Gastrocnemius medialis (tissue), 4 donors: ENCODE results near the gene MGAT5.

Source experiments
- POLR2A ChIP-seq, 2 donors: fragments of 450-650 bp; IDR thresholded peaks; one replicate each; pipeline ENCODE4 v1.6.1; 2017; ENCODE audit warnings: antibody characterized with exemption in 2 of 2, mild to moderate bottlenecking in 2 of 2, moderate library complexity in 2 of 2
- TF ChIP-seq, protein P1 (sequence below), 5 experiments: fragments of 450-650 bp in 3 of 5; fragments of 200-600 bp in 2 of 5; sonication (generic) in 2 of 5; IDR thresholded peaks in 4 of 5; conservative IDR thresholded peaks in 1 of 5; 1 replicate in 4 of 5; 2 replicates in 1 of 5; pipeline ENCODE4 v1.5.1; 2016 to 2019; ENCODE audit warnings: antibody characterized with exemption in 5 of 5, mild to moderate bottlenecking in 3 of 5, moderate library complexity in 3 of 5

DNA sequence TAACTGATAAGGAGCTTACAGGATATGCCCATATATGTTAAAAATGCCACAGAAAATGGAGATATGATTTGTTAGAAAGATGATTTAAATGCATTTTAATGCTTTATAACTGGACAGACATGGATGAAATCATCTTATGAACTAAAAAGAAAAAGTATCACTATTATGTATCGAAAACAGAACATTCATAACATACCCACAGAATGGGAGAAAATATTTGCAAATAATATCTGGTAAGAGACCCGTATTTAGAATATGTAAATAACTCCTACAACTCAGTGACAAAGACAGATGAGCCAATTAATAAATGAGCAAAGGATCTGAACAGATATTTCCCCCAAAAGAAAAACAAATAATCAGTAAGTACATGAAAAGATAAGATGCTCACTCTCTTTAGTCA lies 24.3 kb upstream of the MGAT5 start:
- TF ChIP-seq, protein P1, sequence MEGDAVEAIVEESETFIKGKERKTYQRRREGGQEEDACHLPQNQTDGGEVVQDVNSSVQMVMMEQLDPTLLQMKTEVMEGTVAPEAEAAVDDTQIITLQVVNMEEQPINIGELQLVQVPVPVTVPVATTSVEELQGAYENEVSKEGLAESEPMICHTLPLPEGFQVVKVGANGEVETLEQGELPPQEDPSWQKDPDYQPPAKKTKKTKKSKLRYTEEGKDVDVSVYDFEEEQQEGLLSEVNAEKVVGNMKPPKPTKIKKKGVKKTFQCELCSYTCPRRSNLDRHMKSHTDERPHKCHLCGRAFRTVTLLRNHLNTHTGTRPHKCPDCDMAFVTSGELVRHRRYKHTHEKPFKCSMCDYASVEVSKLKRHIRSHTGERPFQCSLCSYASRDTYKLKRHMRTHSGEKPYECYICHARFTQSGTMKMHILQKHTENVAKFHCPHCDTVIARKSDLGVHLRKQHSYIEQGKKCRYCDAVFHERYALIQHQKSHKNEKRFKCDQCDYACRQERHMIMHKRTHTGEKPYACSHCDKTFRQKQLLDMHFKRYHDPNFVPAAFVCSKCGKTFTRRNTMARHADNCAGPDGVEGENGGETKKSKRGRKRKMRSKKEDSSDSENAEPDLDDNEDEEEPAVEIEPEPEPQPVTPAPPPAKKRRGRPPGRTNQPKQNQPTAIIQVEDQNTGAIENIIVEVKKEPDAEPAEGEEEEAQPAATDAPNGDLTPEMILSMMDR (IDR thresholded peaks at IDR 0.05 in 4 of 5, conservative IDR thresholded peaks at IDR 0.05 in 1 of 5), result no peak
- no peak for TF ChIP-seq POLR2A (IDR thresholded peaks at IDR 0.05)
